Measurements from ENCODE around the gene MOB3B.

The MOB3B gene

GRCh38 chr9:27529316-27530278 lies at the start of gene MOB3B:
TSS of gene MOB3B (minus strand) at chr9:27529814. CDS start at chr9:27455550, 74,264 bp downstream.
- TF ChIP-seq CTCF (conservative IDR thresholded peaks at IDR 0.05; ENCODE audit: low read depth, low read length), result peak; percentile 80
- DNase-seq (ENCODE audit: low read depth), result peak; percentile 18
- peak within 1 kb of the TSS; percentile 64 for H3K4me3 ChIP-seq (ENCODE audit: low read length)

GRCh38 chr9:27573634-27574590 lies 44.3 kb upstream of the MOB3B start:
- TF ChIP-seq CTCF (conservative IDR thresholded peaks at IDR 0.05; ENCODE audit: low read depth, low read length), result no peak
- DNase-seq (ENCODE audit: low read depth), result peak; percentile 100
- peak overlapping the region; percentile 68 for H3K4me3 ChIP-seq (ENCODE audit: low read length)

- TF ChIP-seq CTCF (conservative IDR thresholded peaks at IDR 0.05; ENCODE audit: low read depth, low read length), result no peak
- H3K4me3 ChIP-seq (ENCODE audit: low read length), result peak within 1 kb of the TSS; percentile 68
- no peak for DNase-seq (ENCODE audit: low read depth)
These were observed 43.5 kb upstream of the MOB3B start, which contains the start of gene C9orf72 for GRCh38 chr9:27572918-27573633. TSS of gene C9orf72 (minus strand) at chr9:27573481. CDS start at chr9:27567120, 6,361 bp downstream.

- TF ChIP-seq CTCF (conservative IDR thresholded peaks at IDR 0.05; ENCODE audit: low read depth, low read length), result no peak
- peak overlapping the region; percentile 68 for H3K4me3 ChIP-seq (ENCODE audit: low read length)
- peak; percentile 35 for DNase-seq (ENCODE audit: low read depth)
These were observed 42.9 kb upstream of the MOB3B start for GRCh38 chr9:27572566-27572917.

- TF ChIP-seq CTCF (conservative IDR thresholded peaks at IDR 0.05; ENCODE audit: low read depth, low read length), result no peak
- peak overlapping the region; percentile 68 for H3K4me3 ChIP-seq (ENCODE audit: low read length)
- no peak for DNase-seq (ENCODE audit: low read depth)
These were observed 42.4 kb upstream of the MOB3B start for GRCh38 chr9:27572061-27572460.

GRCh38 chr9:27571011-27571410 lies 41.4 kb upstream of the MOB3B start:
- no peak for TF ChIP-seq CTCF (conservative IDR thresholded peaks at IDR 0.05; ENCODE audit: low read depth, low read length)

More at GRCh38 chr9:27571011-27571410, 41.4 kb upstream of the MOB3B start:
- no peak for DNase-seq (ENCODE audit: low read depth)
- no peak overlapping the region for H3K4me3 ChIP-seq (ENCODE audit: low read length)

Measured in retinal pigment epithelial cell (primary cell).